ENCODE measurements around the gene DNAJB12.
"Not testable (repeated sequence)": the region's sequence is repeated elsewhere in the genome, so short reads cannot be mapped to it uniquely, and the experiment has no call there.

DNAJB12 gene

DNA sequence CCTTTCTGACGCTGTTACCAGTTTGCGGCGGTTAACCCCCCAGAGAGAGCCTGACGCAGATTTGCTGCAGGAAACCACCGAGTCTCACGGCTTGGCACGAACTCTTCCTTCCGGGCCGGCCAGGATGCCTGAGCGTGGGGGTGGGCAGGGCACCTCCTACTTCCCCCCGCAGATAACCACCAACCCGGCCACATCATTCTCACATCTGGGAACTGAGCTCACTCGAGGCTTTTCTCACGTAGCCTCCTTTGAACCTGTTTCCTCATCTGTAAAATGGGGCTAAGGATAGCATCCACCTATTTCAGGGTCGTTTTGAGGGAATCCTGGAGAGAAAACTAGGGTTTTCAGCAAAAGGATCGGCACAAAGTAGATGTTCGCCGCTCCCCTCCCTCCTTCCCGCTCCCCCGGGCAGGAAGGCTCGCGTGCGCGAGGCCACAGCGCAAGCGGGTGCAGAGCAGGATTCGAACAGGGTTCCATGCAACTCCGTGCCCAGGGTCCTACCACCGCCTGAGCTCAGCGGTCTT lies 57.4 kb downstream of the DNAJB12 start:
- H3K4me3 Mint-ChIP-seq = peak overlapping the region; percentile 77 to 78
- peaks cover 32 to 39% of the 10 kb centered on the region in 2 donors for H3K4me1 Mint-ChIP-seq (ENCODE audit: low read depth in 2 of 2)
- peaks cover 24% of the 10 kb centered on the region for H3K36me3 Mint-ChIP-seq (ENCODE audit: insufficient read depth)
- DNase-seq (peak; percentile 93 to 95 (median 94)), ATAC-seq (replicated peaks) (peak; percentile 81)
- peak overlapping the region; percentile 95 to 97 for H3K27ac Mint-ChIP-seq
- H3K9me3 Mint-ChIP-seq = no peaks in the 10 kb centered on the region
- H3K27me3 Mint-ChIP-seq = no peaks in the 10 kb centered on the region

DNA sequence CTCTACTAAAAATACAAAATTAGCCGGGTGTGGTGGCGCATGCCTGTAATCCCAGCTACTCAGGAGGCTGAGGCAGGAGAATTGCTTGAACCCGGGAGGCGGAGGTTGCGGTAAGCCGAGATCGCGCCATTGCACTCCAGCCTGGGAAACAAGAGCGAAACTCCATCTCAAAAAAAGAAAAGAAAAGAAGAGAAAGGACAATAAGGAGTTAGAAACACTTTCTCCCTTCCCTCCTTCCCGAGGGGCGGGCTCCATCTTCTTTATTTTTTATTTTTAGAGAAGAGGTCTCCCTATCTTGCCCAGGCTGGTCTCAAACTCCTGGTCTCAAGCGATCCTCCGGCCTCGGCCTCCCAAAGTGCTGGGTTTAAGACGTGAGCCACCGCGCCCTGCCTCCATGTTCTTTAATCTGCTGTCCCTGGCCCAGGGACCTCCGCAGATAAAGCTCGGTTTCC lies 57.9 kb downstream of the DNAJB12 start:
- ATAC-seq (replicated peaks) = not testable (repeated sequence)
- peaks cover 36 to 39% of the 10 kb centered on the region in 2 donors for H3K4me1 Mint-ChIP-seq (ENCODE audit: low read depth in 2 of 2)

DNA sequence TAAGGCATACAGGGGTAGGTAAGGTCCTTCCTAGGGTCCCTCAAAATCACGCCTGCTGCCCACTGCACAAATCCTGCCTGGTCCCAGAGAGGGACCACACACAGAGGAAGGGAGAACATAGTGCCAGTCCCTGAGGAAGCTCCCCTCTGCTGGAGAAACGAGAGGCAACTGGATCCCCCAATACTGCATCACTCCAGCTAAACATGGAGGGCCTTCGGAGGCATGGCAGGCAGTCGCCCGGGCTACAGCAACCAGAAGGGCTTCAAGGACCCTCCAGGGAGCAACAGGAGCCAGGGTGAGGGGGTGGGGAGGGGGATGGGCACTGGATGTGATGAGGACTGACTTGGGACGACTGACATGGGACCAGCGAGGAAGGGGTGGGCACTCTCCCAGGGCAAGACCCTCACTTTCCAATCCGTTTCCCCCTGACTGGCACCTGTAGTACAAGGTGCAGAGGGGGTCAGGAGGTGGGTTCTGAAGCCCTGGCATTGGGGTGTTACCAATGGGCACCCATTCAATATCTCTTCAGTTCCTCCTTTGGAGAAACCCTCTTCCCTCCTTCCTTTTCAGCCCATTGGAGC lies 59.3 kb downstream of the DNAJB12 start:
- peaks cover 24% of the 10 kb centered on the region for H3K36me3 Mint-ChIP-seq (ENCODE audit: insufficient read depth)
- no peak for DNase-seq
- H3K27me3 Mint-ChIP-seq = no peaks in the 10 kb centered on the region
- peak overlapping the region; percentile 95 to 97 for H3K27ac Mint-ChIP-seq
- peak overlapping the region in 1 of 2 donors; percentile 78 for H3K4me3 Mint-ChIP-seq
- no peak for ATAC-seq (replicated peaks)
- no peaks in the 10 kb centered on the region for H3K9me3 Mint-ChIP-seq
- peaks cover 39 to 41% of the 10 kb centered on the region in 2 donors for H3K4me1 Mint-ChIP-seq (ENCODE audit: low read depth in 2 of 2)

More for the DNA sequence above, 57.9 kb downstream of the DNAJB12 start:
- peak overlapping the region; percentile 95 to 97 for H3K27ac Mint-ChIP-seq
- peak overlapping the region; percentile 77 to 78 for H3K4me3 Mint-ChIP-seq
- H3K9me3 Mint-ChIP-seq, H3K27me3 Mint-ChIP-seq, DNase-seq: not testable (repeated sequence)
- peaks cover 24% of the 10 kb centered on the region for H3K36me3 Mint-ChIP-seq (ENCODE audit: insufficient read depth)

DNA sequence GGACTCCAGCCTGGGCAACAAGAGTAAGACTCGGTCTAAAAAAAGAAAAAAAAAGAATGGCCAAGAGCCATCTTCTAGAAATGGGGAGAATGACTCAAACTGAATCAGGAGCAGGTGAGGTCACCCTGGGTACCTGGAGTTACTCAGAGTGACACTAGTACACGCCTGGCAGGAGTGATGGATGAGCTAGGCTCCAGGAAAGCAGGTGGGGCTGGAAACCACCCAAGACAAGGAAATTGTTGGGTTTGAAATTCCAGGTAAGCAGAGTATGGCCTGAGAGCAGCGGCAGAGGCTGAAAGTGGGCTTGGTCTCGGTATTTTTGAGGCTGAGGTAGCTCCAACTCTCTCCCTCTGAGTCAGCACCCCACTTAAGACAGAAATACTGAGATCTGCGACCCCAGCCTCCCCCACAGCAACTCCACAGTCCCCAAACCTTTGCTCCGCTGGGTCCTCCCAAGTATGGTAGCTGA lies 62.5 kb downstream of the DNAJB12 start:
- no peak for ATAC-seq (replicated peaks)
- H3K4me3 Mint-ChIP-seq = no peak overlapping the region
- peaks cover 35 to 38% of the 10 kb centered on the region in 2 donors for H3K4me1 Mint-ChIP-seq (ENCODE audit: low read depth in 2 of 2)
- H3K27me3 Mint-ChIP-seq = no peaks in the 10 kb centered on the region
- no peak for DNase-seq
- H3K9me3 Mint-ChIP-seq = no peaks in the 10 kb centered on the region
- peaks cover 13% of the 10 kb centered on the region for H3K36me3 Mint-ChIP-seq (ENCODE audit: insufficient read depth)
- peak overlapping the region; percentile 73 to 82 for H3K27ac Mint-ChIP-seq

DNA sequence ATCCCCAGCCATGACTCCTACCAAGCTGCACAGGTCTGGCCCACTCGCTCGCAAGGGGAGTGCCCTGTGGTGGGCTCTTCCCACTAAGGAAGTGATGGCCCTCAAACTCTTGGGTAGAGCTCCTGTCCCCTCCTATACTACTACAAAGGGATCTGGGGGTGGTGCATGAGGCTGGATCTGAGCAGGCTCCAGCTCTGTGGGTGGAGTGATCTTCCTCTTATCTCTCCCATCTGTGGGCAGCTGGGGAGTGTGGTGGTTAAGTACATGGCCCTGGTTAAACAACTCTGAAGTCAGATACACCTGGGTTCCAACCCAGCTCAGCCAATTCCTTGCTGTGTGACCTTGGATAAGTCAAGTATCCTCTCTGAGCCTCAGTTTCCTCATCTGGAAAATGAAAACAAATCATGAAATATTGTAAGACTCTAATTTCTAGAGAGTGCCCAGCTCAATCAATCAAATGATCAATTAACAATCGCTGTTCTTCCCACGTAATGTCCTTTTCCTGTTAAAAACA lies 63.6 kb downstream of the DNAJB12 start:
- Mint-ChIP-seq H3K9me3 (no peaks in the 10 kb centered on the region), H3K36me3 (ENCODE audit: insufficient read depth) (peaks cover 7% of the 10 kb centered on the region), H3K4me1 (ENCODE audit: low read depth in 2 of 2) (peaks cover 40 to 42% of the 10 kb centered on the region in 2 donors), H3K27ac (peak overlapping the region in 1 of 2 donors; percentile 25), H3K27me3 (no peaks in the 10 kb centered on the region), H3K4me3 (no peak overlapping the region)
- no peak for DNase-seq
- ATAC-seq (replicated peaks) = peak; percentile 75

DNA sequence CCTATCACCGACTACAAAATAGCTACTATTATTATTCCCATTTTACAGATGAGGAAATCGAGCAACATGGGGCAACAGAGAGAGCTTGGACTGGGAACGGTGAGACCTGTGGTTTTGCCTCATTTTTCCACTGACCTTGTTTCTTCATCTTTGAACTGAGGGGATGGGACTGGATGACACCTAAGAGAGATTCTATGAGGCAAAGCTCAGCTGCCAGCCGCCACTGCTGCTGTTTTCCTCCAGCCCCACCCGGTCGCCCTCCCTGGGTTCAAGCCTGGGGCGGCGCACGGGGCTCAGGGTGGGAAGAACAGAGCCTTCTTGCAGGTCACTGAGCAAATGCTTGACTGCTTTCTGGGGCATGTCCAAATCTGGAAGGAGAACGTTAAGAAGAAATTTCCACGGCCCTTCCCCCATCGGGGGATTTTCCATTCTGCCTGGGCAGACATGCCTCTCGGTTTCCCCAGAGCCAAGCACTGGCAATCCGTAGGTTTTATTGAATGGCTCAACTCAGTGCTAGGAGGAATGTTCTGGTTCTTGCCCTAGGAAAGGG lies 68.7 kb downstream of the DNAJB12 start:
- H3K4me3 Mint-ChIP-seq = peak overlapping the region in 1 of 2 donors; percentile 53
- peaks cover 2% of the 10 kb centered on the region for H3K36me3 Mint-ChIP-seq (ENCODE audit: insufficient read depth)
- peak overlapping the region in 1 of 2 donors; percentile 49 for H3K27ac Mint-ChIP-seq
- DNase-seq (no peak), ATAC-seq (replicated peaks) (no peak)
- H3K9me3 Mint-ChIP-seq = no peaks in the 10 kb centered on the region
- no peaks in the 10 kb centered on the region for H3K27me3 Mint-ChIP-seq
- H3K4me1 Mint-ChIP-seq (ENCODE audit: low read depth in 2 of 2) = peaks cover 28 to 35% of the 10 kb centered on the region in 2 donors

DNA sequence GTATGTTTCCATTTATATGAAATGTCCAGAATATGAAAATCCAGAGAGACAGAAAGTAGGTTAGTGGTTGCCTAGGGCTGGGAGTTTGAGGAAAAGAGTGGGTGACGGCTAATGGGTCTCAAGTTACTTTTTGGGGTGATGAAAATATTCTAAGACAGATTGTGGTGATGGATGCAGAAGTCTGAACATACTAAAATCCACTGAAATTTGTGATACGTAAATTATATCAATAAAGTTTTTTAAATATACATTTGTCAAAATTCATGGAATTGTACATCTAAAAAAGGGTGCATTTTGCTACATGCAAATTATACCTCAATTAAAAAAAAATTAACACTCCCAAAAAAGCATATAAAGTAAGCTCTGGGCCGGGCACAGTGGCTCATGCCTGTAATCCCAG lies 71.6 kb downstream of the DNAJB12 start:
- no peaks in the 10 kb centered on the region for H3K27me3 Mint-ChIP-seq
- peaks cover 2% of the 10 kb centered on the region for H3K36me3 Mint-ChIP-seq (ENCODE audit: insufficient read depth)
- H3K9me3 Mint-ChIP-seq = no peaks in the 10 kb centered on the region
- ATAC-seq (replicated peaks) = no peak
- no peak overlapping the region for H3K4me3 Mint-ChIP-seq
- no peak for DNase-seq
- H3K4me1 Mint-ChIP-seq (ENCODE audit: low read depth in 2 of 2) = peaks cover 36 to 38% of the 10 kb centered on the region in 2 donors
- no peak overlapping the region for H3K27ac Mint-ChIP-seq
